Measurements from ENCODE around the gene ZNF75A.

DNA sequence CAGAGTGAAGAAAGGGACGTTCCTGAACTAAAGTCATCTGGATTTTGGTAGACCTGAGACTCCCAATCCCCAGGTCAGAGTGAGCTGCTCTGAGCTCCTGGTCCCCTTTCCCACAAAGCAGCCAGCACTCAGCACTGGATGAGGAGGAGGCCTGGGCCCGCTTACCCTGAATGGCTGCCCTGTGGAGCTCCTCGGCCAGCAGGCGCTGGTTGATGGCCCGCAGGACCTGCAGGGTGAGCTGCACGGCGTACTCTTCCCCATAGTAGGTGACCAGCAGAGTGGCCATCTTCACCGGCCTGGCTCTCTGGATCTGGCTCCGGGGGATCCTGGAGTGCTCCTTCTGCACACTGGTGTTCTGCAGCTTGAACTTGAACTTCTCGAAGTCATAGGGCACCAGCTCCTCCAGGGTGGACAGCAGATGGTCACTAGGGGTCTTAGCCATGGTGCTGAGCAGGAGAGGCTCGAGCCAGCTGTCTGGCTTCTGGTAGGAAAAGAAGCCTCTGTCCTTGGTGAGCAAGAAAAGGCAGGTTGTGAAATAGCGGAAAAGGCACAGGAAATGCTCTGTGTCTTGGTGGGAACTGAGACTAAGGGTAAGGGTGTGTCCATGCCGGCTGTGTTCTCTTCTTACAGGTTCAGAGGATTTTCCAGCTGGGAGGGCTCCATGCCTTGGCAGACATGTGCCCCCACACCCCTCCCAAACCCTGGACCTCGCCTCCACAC, 49.0 kb upstream of the ZNF75A start, which contains the start of gene MEFV:
- no peak for TF ChIP-seq POLR2AphosphoS5 (IDR thresholded peaks at IDR 0.05)
- TF ChIP-seq POLR2A (IDR thresholded peaks at IDR 0.05; ENCODE audit: low read depth) = no peak
- TF ChIP-seq, protein P1, sequence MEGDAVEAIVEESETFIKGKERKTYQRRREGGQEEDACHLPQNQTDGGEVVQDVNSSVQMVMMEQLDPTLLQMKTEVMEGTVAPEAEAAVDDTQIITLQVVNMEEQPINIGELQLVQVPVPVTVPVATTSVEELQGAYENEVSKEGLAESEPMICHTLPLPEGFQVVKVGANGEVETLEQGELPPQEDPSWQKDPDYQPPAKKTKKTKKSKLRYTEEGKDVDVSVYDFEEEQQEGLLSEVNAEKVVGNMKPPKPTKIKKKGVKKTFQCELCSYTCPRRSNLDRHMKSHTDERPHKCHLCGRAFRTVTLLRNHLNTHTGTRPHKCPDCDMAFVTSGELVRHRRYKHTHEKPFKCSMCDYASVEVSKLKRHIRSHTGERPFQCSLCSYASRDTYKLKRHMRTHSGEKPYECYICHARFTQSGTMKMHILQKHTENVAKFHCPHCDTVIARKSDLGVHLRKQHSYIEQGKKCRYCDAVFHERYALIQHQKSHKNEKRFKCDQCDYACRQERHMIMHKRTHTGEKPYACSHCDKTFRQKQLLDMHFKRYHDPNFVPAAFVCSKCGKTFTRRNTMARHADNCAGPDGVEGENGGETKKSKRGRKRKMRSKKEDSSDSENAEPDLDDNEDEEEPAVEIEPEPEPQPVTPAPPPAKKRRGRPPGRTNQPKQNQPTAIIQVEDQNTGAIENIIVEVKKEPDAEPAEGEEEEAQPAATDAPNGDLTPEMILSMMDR (IDR thresholded peaks at IDR 0.05) = no peak
- TF ChIP-seq EP300 (IDR thresholded peaks at IDR 0.05) = no peak

Measured in esophagus muscularis mucosa (tissue), 4 donors.